Tibial artery (tissue), 4 donors: ENCODE results near the gene TAAR1.

ENCODE experiments used
- DNase-seq, 2 donors: peaks; one replicate each; pipeline ENCODE4 v3.0.0-alpha.2; 2019
- H3K27ac ChIP-seq, 2 donors: fragments of 200-600 bp; sonication (generic) in 1 of 2; 1 replicate in 1 of 2; 2 replicates in 1 of 2; pipeline ENCODE4 v1.5.1; 2018 to 2019; ENCODE audit warnings: mild to moderate bottlenecking in 1 of 2
- H3K27me3 ChIP-seq, 2 donors: fragments of 200-600 bp; sonication (generic) in 1 of 2; one replicate each; pipeline versions ENCODE4 v1.5.1 to v1.6.0; 2016 to 2019
- H3K36me3 ChIP-seq, 3 donors: fragments of 200-600 bp; sonication (generic) in 2 of 3; one replicate each; pipeline ENCODE4 v1.5.1; 2016 to 2019; ENCODE audit warnings: mild to moderate bottlenecking in 2 of 3
- H3K4me1 ChIP-seq, 4 donors: fragments of 200-600 bp; sonication (generic) in 2 of 4; 1 replicate in 3 of 4; 2 replicates in 1 of 4; pipeline ENCODE4 v1.5.1; 2016 to 2019
- H3K4me3 ChIP-seq, 2 donors: fragments of 200-600 bp; sonication (generic) in 1 of 2; 1 replicate in 1 of 2; 2 replicates in 1 of 2; pipeline ENCODE4 v1.5.1; 2018 to 2019; ENCODE audit warnings: mild to moderate bottlenecking in 2 of 2
- H3K9me3 ChIP-seq, 3 donors: fragments of 200-600 bp; sonication (generic) in 1 of 3; one replicate each; pipeline ENCODE4 v1.5.1; 2016 to 2019
- CTCF ChIP-seq, 2 experiments: fragments of 200-600 bp in 1 of 2; fragments of 450-650 bp in 1 of 2; IDR thresholded peaks; one replicate each; pipeline ENCODE4 v1.5.1; 2017 to 2019; ENCODE audit warnings: antibody characterized with exemption in 2 of 2, mild to moderate bottlenecking in 1 of 2, moderate library complexity in 1 of 2
- intact Hi-C: fragments of 100-400 bp; cut with DNase I; formaldehyde crosslinking; loops from one replicate; pipeline ENCODE4 v1.15.0; 2023; ENCODE audit warnings: low total_unique reads

Gene TAAR1

GRCh38 chr6:132671295-132671694, 12.3 kb upstream of the TAAR1 start:
- Histone ChIP-seq H3K27me3 (no peaks in the 10 kb centered on the region), H3K27ac (no peak overlapping the region), H3K9me3 (no peaks in the 10 kb centered on the region), H3K4me3 (no peak overlapping the region), H3K36me3 (no peaks in the 10 kb centered on the region), H3K4me1 (peaks cover 0 to 3% (median 0%) of the 10 kb centered on the region in 4 donors)
- DNase-seq, result no peak
- no peak for TF ChIP-seq CTCF (IDR thresholded peaks at IDR 0.05)
- intact Hi-C loops, result no loop called here

- intact Hi-C loops, result no loop called here
- Histone ChIP-seq H3K4me3 (no peak overlapping the region), H3K27ac (no peak overlapping the region), H3K27me3 (no peaks in the 10 kb centered on the region), H3K4me1 (peaks cover 0 to 3% (median 0%) of the 10 kb centered on the region in 4 donors), H3K36me3 (no peaks in the 10 kb centered on the region), H3K9me3 (no peaks in the 10 kb centered on the region)
- DNase-seq, result no peak
- TF ChIP-seq CTCF (IDR thresholded peaks at IDR 0.05), result peak; percentile 39 to 40
Observed at GRCh38 chr6:132669690-132670291, 10.8 kb upstream of the TAAR1 start.

GRCh38 chr6:132666118-132666517, 7.1 kb upstream of the TAAR1 start:
- TF ChIP-seq CTCF (IDR thresholded peaks at IDR 0.05), result no peak
- no peak for DNase-seq
- no peak overlapping the region for H3K27ac ChIP-seq
- no peaks in the 10 kb centered on the region for H3K27me3 ChIP-seq
- H3K4me3 ChIP-seq, result no peak overlapping the region
- no peaks in the 10 kb centered on the region for H3K36me3 ChIP-seq
- H3K9me3 ChIP-seq, result no peaks in the 10 kb centered on the region
- intact Hi-C loops, result no loop called here
- peaks cover 0 to 3% (median 0%) of the 10 kb centered on the region in 4 donors for H3K4me1 ChIP-seq

- no peak for DNase-seq
- no peaks in the 10 kb centered on the region for H3K36me3 ChIP-seq
- no peak overlapping the region for H3K4me3 ChIP-seq
- H3K9me3 ChIP-seq, result no peaks in the 10 kb centered on the region
- no peaks in the 10 kb centered on the region for H3K4me1 ChIP-seq
- H3K27ac ChIP-seq, result no peak overlapping the region
- TF ChIP-seq CTCF (IDR thresholded peaks at IDR 0.05), result no peak
- no peaks in the 10 kb centered on the region for H3K27me3 ChIP-seq
- intact Hi-C loops, result no loop called here
Observed at GRCh38 chr6:132664309-132665034, 5.5 kb upstream of the TAAR1 start.

GRCh38 chr6:132663661-132664060, 4.7 kb upstream of the TAAR1 start:
- Histone ChIP-seq H3K4me1 (no peaks in the 10 kb centered on the region), H3K36me3 (no peaks in the 10 kb centered on the region), H3K9me3 (no peaks in the 10 kb centered on the region), H3K27me3 (no peaks in the 10 kb centered on the region), H3K4me3 (no peak overlapping the region), H3K27ac (no peak overlapping the region)
- DNase-seq, result no peak
- intact Hi-C loops, result no loop called here
- TF ChIP-seq CTCF (IDR thresholded peaks at IDR 0.05), result no peak
